Keratinocyte (primary cell): ENCODE measurements around the gene STAC2. TPM values are rescaled to one million over a fixed set of nuclear protein-coding genes. Genes with fewer than 3 reads are reported as not detected.

ENCODE experiments used
- DNase-seq: peaks from one replicate; pipeline ENCODE4 v3.0.0-alpha.2; 2011; ENCODE audit warnings: low read depth, missing footprints, low spot score
- FAIRE-seq: peaks from 2 replicates; lab custom pipeline; 2011; peaks lifted over from hg19 to GRCh38; lab: Jason Lieb, UNC
- H2AFZ ChIP-seq: 2 replicates; pipeline ENCODE4 v1.6.0; 2012; ENCODE audit warnings: low read length, control low read depth, inconsistent platforms; ENCODE audit not compliant: control insufficient read depth
- H3K27ac ChIP-seq: 2 replicates; pipeline ENCODE4 v1.5.1; 2011; ENCODE audit warnings: low read length; ENCODE audit not compliant: control insufficient read depth, insufficient read depth
- H3K27me3 ChIP-seq: 3 replicates; pipeline ENCODE4 v1.6.0; 2011; ENCODE audit warnings: low read length; ENCODE audit not compliant: control insufficient read depth, insufficient read depth; ENCODE audit errors: extremely low read depth
- H3K36me3 ChIP-seq, 2 experiments: 2 replicates in 1 of 2; 3 replicates in 1 of 2; pipeline ENCODE4 v1.5.1; 2011; ENCODE audit warnings: low read length in 2 of 2, mild to moderate bottlenecking in 1 of 2; ENCODE audit not compliant: control insufficient read depth in 2 of 2, insufficient read depth in 2 of 2; ENCODE audit errors: extremely low read depth in 1 of 2
- H3K4me1 ChIP-seq: 3 replicates; pipeline ENCODE4 v1.5.1; 2011; ENCODE audit warnings: low read length; ENCODE audit not compliant: control insufficient read depth, insufficient read depth; ENCODE audit errors: extremely low read depth
- H3K4me2 ChIP-seq: 3 replicates; pipeline ENCODE4 v1.6.0; 2011; ENCODE audit warnings: low read depth, low read length; ENCODE audit not compliant: control insufficient read depth, insufficient read depth; ENCODE audit errors: extremely low read depth
- H3K4me3 ChIP-seq, 3 experiments: fragments of 200-600 bp in 1 of 3; sonication (generic) in 1 of 3; 2 replicates in 2 of 3; 3 replicates in 1 of 3; pipeline ENCODE4 v1.5.1; 2011 to 2016; ENCODE audit warnings: low read length in 3 of 3, mild to moderate bottlenecking in 3 of 3, control low read depth in 2 of 3, inconsistent platforms in 1 of 3, low read depth in 1 of 3, mixed read lengths in 1 of 3, mixed run types in 1 of 3, moderate library complexity in 1 of 3; ENCODE audit not compliant: control insufficient read depth in 2 of 3, insufficient read depth in 2 of 3; ENCODE audit errors: extremely low read depth in 1 of 3
- H3K79me2 ChIP-seq: 2 replicates; pipeline ENCODE4 v1.6.0; 2012; ENCODE audit warnings: low read length; ENCODE audit not compliant: control insufficient read depth, insufficient read depth
- H3K9ac ChIP-seq: 3 replicates; pipeline ENCODE4 v1.6.0; 2011; ENCODE audit warnings: low read length; ENCODE audit not compliant: control insufficient read depth, insufficient read depth; ENCODE audit errors: extremely low read depth
- H3K9me1 ChIP-seq: 3 replicates; pipeline ENCODE4 v1.6.0; 2011; ENCODE audit warnings: low read length; ENCODE audit not compliant: control insufficient read depth, insufficient read depth; ENCODE audit errors: extremely low read depth
- H3K9me3 ChIP-seq: 2 replicates; pipeline ENCODE4 v1.5.1; 2012; ENCODE audit warnings: low read depth, low read length; ENCODE audit not compliant: control insufficient read depth
- H4K20me1 ChIP-seq: 3 replicates; pipeline ENCODE4 v1.6.0; 2011; ENCODE audit warnings: low read length; ENCODE audit not compliant: control insufficient read depth, insufficient read depth; ENCODE audit errors: extremely low read depth
- EZH2 ChIP-seq: IDR thresholded peaks from one replicate; pipeline ENCODE4 v1.6.1; 2012; ENCODE audit warnings: inconsistent platforms, mild to moderate bottlenecking, low read length, moderate library complexity
- dilution Hi-C: fragments of 300-500 bp; cut with MboI; formaldehyde crosslinking; loops from one replicate; pipeline ENCODE4 v1.7.0; 2020; ENCODE audit warnings: low sequenced_read_pairs; ENCODE audit not compliant: extremely low pct_ligation_motif_present
- polyA plus RNA-seq, 5 experiments: library from polyadenylated mRNA; depleted of rRNA in 3 of 5; stranded (reverse) in 3 of 5; stranded (forward) in 1 of 5; unstranded in 1 of 5; fragments of >200 nt; gene quantifications; 1 replicate in 1 of 5; 2 replicates in 3 of 5; 3 replicates in 1 of 5; pipeline versions ENCODE4 v1.2.1 to v1.2.3, GENCODE V29; 2011 to 2012; ENCODE audit warnings: missing spikeins in 2 of 5, low read depth in 1 of 5, low replicate concordance in 1 of 5
- TF ChIP-seq, protein P1 (sequence below), 3 experiments: IDR thresholded peaks in 1 of 3; conservative IDR thresholded peaks in 1 of 3; optimal IDR thresholded peaks in 1 of 3; 2 replicates in 2 of 3; 3 replicates in 1 of 3; pipeline versions ENCODE3 to v1.5.1; 2011; ENCODE audit warnings: low read length in 3 of 3, mild to moderate bottlenecking in 3 of 3, moderate library complexity in 2 of 3, control low read depth in 1 of 3, inconsistent platforms in 1 of 3; ENCODE audit not compliant: insufficient read depth in 2 of 3; ENCODE audit errors: extremely low read depth in 1 of 3

Gene STAC2
- polyA plus RNA-seq, 1 donor (not counting 4 experiments of a cell fraction or from before 2014, with no cell fraction given): not detected

- Histone ChIP-seq H2AFZ (no peak overlapping the region), H3K79me2 (peaks cover 47% of the 10 kb centered on the region), H3K4me3 (no peak overlapping the region), H3K27ac (no peak overlapping the region), H4K20me1 (peaks cover 10% of the 10 kb centered on the region), H3K36me3 (peaks cover 12 to 18% of the 10 kb centered on the region in 2 experiments), H3K9ac (no peak overlapping the region), H3K4me2 (no peak overlapping the region), H3K9me3 (no peaks in the 10 kb centered on the region), H3K27me3 (no peaks in the 10 kb centered on the region), H3K4me1 (peaks cover 26% of the 10 kb centered on the region), H3K9me1 (no peaks in the 10 kb centered on the region)
- dilution Hi-C loops: no loop called here
- FAIRE-seq: no peak
- TF ChIP-seq, protein P1, sequence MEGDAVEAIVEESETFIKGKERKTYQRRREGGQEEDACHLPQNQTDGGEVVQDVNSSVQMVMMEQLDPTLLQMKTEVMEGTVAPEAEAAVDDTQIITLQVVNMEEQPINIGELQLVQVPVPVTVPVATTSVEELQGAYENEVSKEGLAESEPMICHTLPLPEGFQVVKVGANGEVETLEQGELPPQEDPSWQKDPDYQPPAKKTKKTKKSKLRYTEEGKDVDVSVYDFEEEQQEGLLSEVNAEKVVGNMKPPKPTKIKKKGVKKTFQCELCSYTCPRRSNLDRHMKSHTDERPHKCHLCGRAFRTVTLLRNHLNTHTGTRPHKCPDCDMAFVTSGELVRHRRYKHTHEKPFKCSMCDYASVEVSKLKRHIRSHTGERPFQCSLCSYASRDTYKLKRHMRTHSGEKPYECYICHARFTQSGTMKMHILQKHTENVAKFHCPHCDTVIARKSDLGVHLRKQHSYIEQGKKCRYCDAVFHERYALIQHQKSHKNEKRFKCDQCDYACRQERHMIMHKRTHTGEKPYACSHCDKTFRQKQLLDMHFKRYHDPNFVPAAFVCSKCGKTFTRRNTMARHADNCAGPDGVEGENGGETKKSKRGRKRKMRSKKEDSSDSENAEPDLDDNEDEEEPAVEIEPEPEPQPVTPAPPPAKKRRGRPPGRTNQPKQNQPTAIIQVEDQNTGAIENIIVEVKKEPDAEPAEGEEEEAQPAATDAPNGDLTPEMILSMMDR (optimal IDR thresholded peaks at IDR 0.05 in 1 of 3, IDR thresholded peaks at IDR 0.05 in 1 of 3, conservative IDR thresholded peaks at IDR 0.05 in 1 of 3; ENCODE audit: extremely low read depth in 1 of 3, insufficient read depth in 2 of 3, low read length in 3 of 3): no peak
- TF ChIP-seq EZH2: no peak
- no peak for DNase-seq
Observed at GRCh38 chr17:39198186-39198566, 27.6 kb downstream of the STAC2 start.

GRCh38 chr17:39197380-39198185 is 28.2 kb downstream of the STAC2 start, which contains the start of gene CACNB1:
Gene CACNB1 (minus strand): TSS chr17:39197669. CDS start chr17:39197495, 174 bp downstream.
- peaks cover 7% of the 10 kb centered on the region for H4K20me1 ChIP-seq
- dilution Hi-C loops: no loop called here
- peak within 1 kb of the TSS; percentile 52 for H2AFZ ChIP-seq
- H3K9me3 ChIP-seq: no peaks in the 10 kb centered on the region
- H3K4me1 ChIP-seq: peaks cover 26% of the 10 kb centered on the region
- H3K36me3 ChIP-seq: peaks cover 8 to 19% of the 10 kb centered on the region in 2 experiments
- H3K79me2 ChIP-seq: peaks cover 47% of the 10 kb centered on the region
- H3K27me3 ChIP-seq: no peaks in the 10 kb centered on the region
- H3K9me1 ChIP-seq: no peaks in the 10 kb centered on the region
- peak within 1 kb of the TSS; percentile 11 for H3K27ac ChIP-seq
- no peak for TF ChIP-seq EZH2
- TF ChIP-seq, protein P1 (optimal IDR thresholded peaks at IDR 0.05 in 1 of 3, IDR thresholded peaks at IDR 0.05 in 1 of 3, conservative IDR thresholded peaks at IDR 0.05 in 1 of 3; ENCODE audit: extremely low read depth in 1 of 3, insufficient read depth in 2 of 3, low read length in 3 of 3): no peak
- H3K4me3 ChIP-seq: peak within 1 kb of the TSS; percentile 65 to 75 (median 72)
- H3K9ac ChIP-seq: peak within 1 kb of the TSS; percentile 66
- no peak for DNase-seq
- no peak for FAIRE-seq
- peak within 1 kb of the TSS; percentile 80 for H3K4me2 ChIP-seq
